SK-N-MC (cell line): Measurements from ENCODE around the gene KCNMA1.

Source experiments
- EZH2 ChIP-seq: fragments of 200-600 bp; sonication (generic); IDR thresholded peaks from one replicate; pipeline ENCODE4 v1.6.1; 2017; ENCODE audit warnings: antibody characterized with exemption
- FOXP2 ChIP-seq: optimal IDR thresholded peaks from 2 replicates; pipeline ENCODE3; 2011; ENCODE audit warnings: mild to moderate bottlenecking, moderate library complexity; ENCODE audit not compliant: insufficient read depth; ENCODE audit errors: extremely low read length, control extremely low read depth
- POLR2AphosphoS5 ChIP-seq: IDR thresholded peaks from 2 replicates; pipeline ENCODE4 v1.6.1; 2012; ENCODE audit warnings: mild to moderate bottlenecking, low read depth, low read length, borderline replicate concordance

DNA sequence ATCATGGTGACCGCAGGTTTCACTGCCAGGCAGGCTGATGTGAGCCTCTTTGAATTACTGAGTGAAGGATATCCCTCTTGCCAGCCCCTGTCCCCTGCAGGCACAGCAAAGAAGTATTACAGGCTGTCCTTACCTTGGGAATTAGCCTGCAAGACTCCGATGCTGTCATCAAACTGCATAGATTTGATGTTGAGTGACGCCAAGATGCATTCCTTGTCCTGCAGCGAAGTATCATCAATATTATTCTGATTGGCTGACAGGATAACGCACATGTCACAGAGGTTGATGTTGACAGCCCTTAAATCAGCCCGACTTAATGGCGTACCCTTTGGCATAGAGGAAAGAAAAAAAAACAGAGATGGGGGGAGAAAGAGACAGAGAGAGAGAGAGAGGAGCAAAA lies 693.0 kb downstream of the KCNMA1 start:
- TF ChIP-seq EZH2 (no peak), POLR2AphosphoS5 (no peak), FOXP2 (no peak)
